Cortex of kidney (tissue), 1 donor: Measurements from ENCODE around the gene STPG4.
"Not testable (repeated sequence)": the region's sequence is repeated elsewhere in the genome, so short reads cannot be mapped to it uniquely, and the experiment has no call there.

Experiments
- DNase-seq: peaks from one replicate; lab custom pipeline; 2025; lab: John Stamatoyannopoulos, UW

Gene STPG4

DNA sequence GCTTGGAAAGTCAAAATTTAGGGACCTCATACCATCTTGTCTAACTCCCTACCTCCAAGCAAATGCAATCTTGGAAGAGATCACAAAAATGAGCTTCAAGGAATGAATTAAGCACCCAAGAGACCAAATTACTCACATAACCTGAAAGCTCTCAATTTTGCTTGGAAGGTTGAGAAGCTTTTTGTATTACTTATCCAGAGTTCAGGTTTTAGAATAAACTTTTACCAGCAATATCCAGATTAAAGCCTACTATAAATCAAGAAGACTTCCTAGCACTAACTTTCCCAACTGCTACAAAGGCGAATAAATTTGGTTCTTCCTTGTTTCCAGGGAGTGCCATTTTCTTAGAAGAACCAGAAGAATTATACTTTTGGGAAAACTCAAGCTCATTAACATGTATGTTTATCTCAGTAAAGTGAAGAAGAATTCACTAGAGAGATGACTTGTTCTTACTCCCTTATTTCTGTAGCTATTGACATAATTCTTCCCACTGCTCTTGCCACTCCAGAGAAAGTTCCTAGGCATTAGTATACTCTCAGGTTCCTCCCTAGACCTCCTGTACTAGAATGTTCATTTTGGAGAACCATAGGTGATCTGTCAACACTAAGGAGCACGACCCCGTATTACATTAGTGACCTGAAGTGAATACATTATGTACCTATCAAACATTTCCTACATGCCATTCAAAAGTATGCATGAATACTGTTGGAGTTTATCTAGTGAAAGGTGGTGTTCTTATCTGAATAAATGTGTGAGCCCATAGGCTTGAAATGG is 18.0 kb upstream of the STPG4 start:
- no peak for DNase-seq

- DNase-seq, result no peak
Observed at GRCh38 chr2:47172156-47172921, 17.2 kb upstream of the STPG4 start.

GRCh38 chr2:47169784-47170183 is 14.7 kb upstream of the STPG4 start:
- no peak for DNase-seq

GRCh38 chr2:47168895-47169294 is 13.8 kb upstream of the STPG4 start:
- DNase-seq, result not testable (repeated sequence)

DNA sequence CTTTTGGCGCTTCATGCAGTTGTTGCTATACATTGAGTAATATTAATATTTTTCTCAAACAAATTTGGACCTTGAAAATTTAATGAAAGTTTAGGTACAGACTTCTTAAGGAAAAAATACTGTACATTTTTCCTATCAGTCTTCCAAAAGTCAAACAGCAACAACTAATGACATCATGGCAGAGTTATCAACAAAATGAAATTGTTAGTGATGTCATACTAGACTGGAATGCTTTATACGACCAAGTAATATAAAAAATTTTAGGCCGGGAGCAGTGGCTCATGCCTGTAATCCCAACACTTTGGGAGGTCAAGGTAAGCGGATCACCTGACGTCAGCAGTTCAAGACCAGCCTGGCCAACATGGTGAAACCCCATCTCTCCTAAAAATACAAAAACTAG is 12.0 kb upstream of the STPG4 start:
- no peak for DNase-seq

- no peak for DNase-seq
Observed at GRCh38 chr2:47165001-47165555, 10.0 kb upstream of the STPG4 start.

- DNase-seq, result no peak
Observed at GRCh38 chr2:47162780-47163179, 7.7 kb upstream of the STPG4 start.

GRCh38 chr2:47161475-47161874 is 6.4 kb upstream of the STPG4 start:
- DNase-seq, result no peak

DNA sequence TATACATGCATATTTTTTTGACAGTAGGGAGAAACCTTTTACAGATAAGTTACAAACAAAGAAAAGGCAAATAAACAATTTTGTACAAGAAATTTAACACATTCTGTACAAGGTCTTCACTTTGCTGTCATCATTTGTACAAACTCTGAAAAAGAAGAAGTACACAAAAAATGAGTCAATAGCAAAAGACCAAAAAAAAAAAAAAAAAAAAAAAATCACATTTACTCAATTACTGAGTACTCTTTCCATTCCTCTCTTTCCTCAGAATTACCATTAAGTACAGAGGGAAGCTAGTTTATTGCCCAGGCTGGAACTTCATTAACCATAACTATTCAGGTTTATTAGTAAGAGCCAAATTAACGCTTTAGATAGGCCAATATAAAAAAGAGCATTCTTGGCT is 5.6 kb upstream of the STPG4 start:
- DNase-seq, result no peak

DNA sequence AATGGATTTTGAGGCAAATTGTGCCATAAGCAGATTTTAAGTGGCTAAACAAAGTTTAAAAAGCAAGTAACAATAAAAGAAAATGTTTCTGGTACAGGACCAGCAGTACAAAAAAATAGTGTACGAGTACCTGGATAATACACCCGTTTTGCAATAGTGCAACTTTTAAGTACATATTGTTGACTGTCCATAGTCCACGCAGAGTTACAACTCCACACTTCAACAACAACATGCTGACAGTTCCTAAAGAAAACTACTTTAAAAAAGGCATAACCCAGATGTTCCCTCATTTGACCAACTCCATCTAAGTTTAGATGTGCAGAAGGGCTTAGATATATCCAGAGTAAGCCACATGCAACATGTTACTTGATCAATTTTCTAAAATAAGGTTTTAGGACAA is 5.1 kb upstream of the STPG4 start:
- DNase-seq, result no peak

GRCh38 chr2:47159627-47160026 is 4.5 kb upstream of the STPG4 start:
- DNase-seq, result no peak

- DNase-seq, result no peak
Observed at GRCh38 chr2:47158576-47158975, 3.5 kb upstream of the STPG4 start.

- DNase-seq, result no peak
Observed at GRCh38 chr2:47152803-47153202, 2.3 kb downstream of the STPG4 start.

GRCh38 chr2:47150175-47150574 is 4.9 kb downstream of the STPG4 start:
- DNase-seq, result no peak

DNA sequence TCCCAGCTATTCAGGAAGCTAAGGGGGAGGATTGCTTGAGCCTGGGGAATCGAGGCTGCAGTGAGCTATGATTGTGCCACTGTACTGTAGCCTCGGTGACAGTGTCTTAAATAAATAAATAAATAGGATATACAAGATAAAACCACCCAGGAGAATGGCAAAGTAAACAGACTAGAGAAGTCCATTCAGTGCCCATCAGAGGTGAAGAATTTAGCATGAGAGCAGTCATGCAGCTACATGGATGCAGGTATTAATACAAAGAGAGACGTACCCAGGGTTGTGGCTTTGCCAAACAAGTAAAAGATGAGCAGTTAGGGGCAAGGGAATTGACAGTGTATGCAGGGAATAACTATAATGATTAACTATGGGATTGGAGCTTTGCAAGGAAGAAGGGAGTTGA is 8.1 kb downstream of the STPG4 start:
- DNase-seq, result no peak

GRCh38 chr2:47145466-47145865 is 9.6 kb downstream of the STPG4 start:
- DNase-seq, result no peak

DNA sequence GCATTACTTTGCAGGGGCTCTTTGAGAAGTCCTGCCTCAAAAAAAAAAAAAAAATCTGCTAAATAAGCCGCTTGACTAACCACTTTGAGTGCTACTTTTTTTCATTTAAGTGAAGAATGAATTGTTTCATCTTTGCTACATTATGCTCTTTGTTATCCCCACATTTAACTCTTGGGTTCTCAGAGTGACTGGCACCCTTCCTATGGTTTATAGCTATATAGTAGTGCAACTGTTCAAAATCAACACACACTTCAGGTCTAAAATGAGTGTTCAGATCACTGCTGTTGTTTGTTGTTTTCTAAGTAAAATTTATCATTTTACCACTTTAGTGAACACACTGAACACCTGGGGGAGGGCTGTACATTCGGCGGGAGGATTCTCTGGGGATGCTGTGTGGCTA is 13.6 kb downstream of the STPG4 start:
- no peak for DNase-seq

DNA sequence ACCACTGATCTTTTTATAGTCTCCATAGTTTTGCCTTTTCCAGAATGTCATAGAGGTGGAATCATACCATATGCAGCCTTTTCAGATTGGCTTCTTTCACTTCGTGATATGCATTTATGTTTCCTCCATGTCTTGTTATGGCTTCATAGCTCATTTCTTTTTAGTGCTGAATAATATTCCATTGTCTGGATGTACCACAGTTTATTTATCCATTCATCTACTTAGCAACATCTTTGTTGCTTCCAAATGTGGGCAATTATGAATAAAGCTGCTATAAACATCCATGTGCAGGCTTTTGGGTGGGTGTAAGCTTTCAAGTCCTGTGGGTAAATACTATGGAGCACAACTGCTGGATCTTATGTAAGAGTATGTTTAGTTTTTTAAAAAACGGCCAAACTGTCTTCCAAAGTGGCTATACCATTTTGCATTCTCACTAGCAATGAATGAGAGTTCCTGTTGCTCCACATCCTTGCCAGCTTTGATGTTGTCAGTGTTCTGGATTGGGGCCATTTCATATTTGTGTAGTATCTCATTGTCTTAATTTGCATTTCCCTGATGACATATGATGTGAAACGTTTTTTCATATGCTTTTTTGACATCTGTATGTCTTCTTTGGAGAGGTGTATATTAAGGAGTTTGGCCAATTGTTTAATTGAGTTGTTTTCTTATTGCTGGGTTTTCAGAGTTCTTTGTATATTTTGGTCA is 20.6 kb downstream of the STPG4 start:
- no peak for DNase-seq

GRCh38 chr2:47133046-47133445 is 22.1 kb downstream of the STPG4 start:
- DNase-seq, result no peak

- DNase-seq, result no peak
Observed at GRCh38 chr2:47129191-47129706, 25.9 kb downstream of the STPG4 start.

DNA sequence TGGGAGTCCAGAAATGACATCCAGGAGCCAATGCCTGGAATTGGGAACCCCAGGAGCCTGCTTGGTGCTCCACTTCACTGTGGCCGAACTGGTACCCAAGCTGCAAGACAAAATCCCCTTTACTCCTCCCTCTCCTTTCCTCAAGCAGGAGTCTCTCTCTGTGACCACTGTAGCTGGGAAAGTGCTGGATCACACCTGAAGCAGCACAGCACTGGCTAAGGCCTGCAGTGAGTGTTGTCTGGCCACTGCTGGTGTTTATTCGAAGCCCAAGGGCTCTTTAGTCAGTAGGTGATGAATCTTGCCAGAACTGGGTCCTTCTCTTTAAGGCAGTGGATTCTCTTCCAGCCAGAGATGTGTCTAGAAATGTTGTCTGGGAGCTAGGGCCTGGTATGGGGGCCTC is 26.4 kb downstream of the STPG4 start:
- DNase-seq, result no peak

- no peak for DNase-seq
Observed at GRCh38 chr2:47127862-47128543, 27.1 kb downstream of the STPG4 start.
